ENCODE results near the gene TUBAL3. TPM values are rescaled to one million over a fixed set of nuclear protein-coding genes. Genes with fewer than 3 reads are reported as not detected.

TUBAL3 gene
- total and polyA plus RNA-seq, 4 donors = 0.75 TPM; not detected in 3

DNA sequence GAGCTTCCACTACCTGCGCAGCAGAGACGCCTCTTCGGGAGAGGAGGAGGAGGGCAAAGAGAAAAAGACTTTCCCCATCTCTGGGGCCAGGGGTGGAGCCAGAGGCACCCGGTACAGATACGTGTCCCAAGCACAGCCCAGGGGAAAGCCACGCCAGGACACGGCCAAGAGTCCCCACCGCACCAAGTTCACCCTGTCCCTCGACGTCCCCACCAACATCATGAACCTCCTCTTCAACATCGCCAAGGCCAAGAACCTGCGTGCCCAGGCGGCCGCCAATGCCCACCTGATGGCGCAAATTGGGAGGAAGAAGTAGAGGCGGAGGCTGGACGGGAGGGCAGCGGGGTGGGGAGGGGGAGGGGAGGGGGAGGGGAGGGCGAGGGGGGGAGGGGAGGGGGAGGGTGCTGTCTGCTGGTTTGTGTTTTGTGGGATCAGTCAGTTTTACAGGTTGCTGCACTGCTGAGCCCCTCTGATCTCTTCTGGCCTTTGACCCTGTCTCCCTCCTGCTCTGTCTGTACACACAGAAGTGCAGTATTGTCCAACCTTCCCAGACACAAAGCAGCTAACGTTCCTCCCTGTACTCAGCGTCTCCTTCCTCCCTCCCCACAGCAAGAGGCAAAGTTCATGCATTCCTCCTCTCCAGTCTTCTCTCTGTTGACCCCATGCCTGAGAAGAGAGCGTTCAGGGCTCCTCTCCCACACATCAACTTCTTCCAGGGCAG lies 30.6 kb downstream of the TUBAL3 start:
- no peaks in the 10 kb centered on the region for H3K27me3 ChIP-seq (ENCODE audit: control insufficient read depth in 4 of 4, insufficient read depth in 4 of 4, low read length in 3 of 4)
- no peak for DNase-seq (ENCODE audit: low spot score)
- TF ChIP-seq GABPA (IDR thresholded peaks at IDR 0.05 in 1 of 2, conservative IDR thresholded peaks at IDR 0.05 in 1 of 2) (no peak), REST (IDR thresholded peaks at IDR 0.05) (no peak), TAF1 (conservative IDR thresholded peaks at IDR 0.05) (no peak), MAX (IDR thresholded peaks at IDR 0.05) (no peak), JUND (IDR thresholded peaks at IDR 0.05) (no peak), FOXA2 (IDR thresholded peaks at IDR 0.05) (no peak), NR2F2 (IDR thresholded peaks at IDR 0.05) (no peak), HNF4A (conservative IDR thresholded peaks at IDR 0.05) (no peak), SP1 (IDR thresholded peaks at IDR 0.05) (no peak), RAD21 (IDR thresholded peaks at IDR 0.05) (no peak), HNF4G (IDR thresholded peaks at IDR 0.05) (no peak), ATF3 (IDR thresholded peaks at IDR 0.05) (no peak), FOXA1 (IDR thresholded peaks at IDR 0.05) (no peak), RXRA (IDR thresholded peaks at IDR 0.05) (no peak)
- H3K4me3 ChIP-seq (ENCODE audit: low read depth in 1 of 3, low read length in 3 of 3) = no peak overlapping the region
- H3K9me3 ChIP-seq (ENCODE audit: control insufficient read depth in 4 of 4, low read length in 3 of 4) = no peaks in the 10 kb centered on the region
- 88% methylated on average over 20 of the region's 22 CpGs for WGBS
- no peak overlapping the region for H3K27ac ChIP-seq (ENCODE audit: low read depth in 1 of 2, low read length in 2 of 2)
- H3K4me1 ChIP-seq (ENCODE audit: control insufficient read depth in 4 of 4, insufficient read depth in 4 of 4, low read length in 3 of 4) = no peaks in the 10 kb centered on the region
- H3K36me3 ChIP-seq (ENCODE audit: control insufficient read depth in 4 of 4, insufficient read depth in 3 of 4, low read depth in 1 of 4, low read length in 3 of 4) = no peaks in the 10 kb centered on the region
- H3K9ac ChIP-seq (ENCODE audit: low read depth in 1 of 2, low read length in 2 of 2) = no peak overlapping the region

- Histone ChIP-seq H3K27me3 (ENCODE audit: control insufficient read depth in 4 of 4, insufficient read depth in 4 of 4, low read length in 3 of 4) (no peaks in the 10 kb centered on the region), H3K27ac (ENCODE audit: low read depth in 1 of 2, low read length in 2 of 2) (no peak overlapping the region), H3K9me3 (ENCODE audit: control insufficient read depth in 4 of 4, low read length in 3 of 4) (no peaks in the 10 kb centered on the region), H3K36me3 (ENCODE audit: control insufficient read depth in 4 of 4, insufficient read depth in 3 of 4, low read depth in 1 of 4, low read length in 3 of 4) (no peaks in the 10 kb centered on the region), H3K4me1 (ENCODE audit: control insufficient read depth in 4 of 4, insufficient read depth in 4 of 4, low read length in 3 of 4) (no peaks in the 10 kb centered on the region), H3K9ac (ENCODE audit: low read depth in 1 of 2, low read length in 2 of 2) (no peak overlapping the region), H3K4me3 (ENCODE audit: low read depth in 1 of 3, low read length in 3 of 3) (no peak overlapping the region)
- WGBS = 67% methylated on average over 4 of the region's 4 CpGs
- TF ChIP-seq CTCF (IDR thresholded peaks at IDR 0.05; ENCODE audit: low read depth, low read length, missing input control) (no peak), FOXA1 (IDR thresholded peaks at IDR 0.05) (no peak), EGR1 (IDR thresholded peaks at IDR 0.05; ENCODE audit: low read depth in 2 of 2) (no peak), RXRA (IDR thresholded peaks at IDR 0.05) (no peak), FOXA2 (IDR thresholded peaks at IDR 0.05) (no peak), TAF1 (conservative IDR thresholded peaks at IDR 0.05) (no peak)
- no peak for DNase-seq (ENCODE audit: low spot score)
Observed at GRCh38 chr10:5373307-5373706, 31.3 kb downstream of the TUBAL3 start.
